Bronchial epithelial cell (primary cell): ENCODE data around the gene MN1. TPM values are rescaled to one million over a fixed set of nuclear protein-coding genes. Genes with fewer than 3 reads are reported as not detected.

Experiments used
- DNase-seq: peaks from one replicate; pipeline ENCODE4 v3.0.0-alpha.2; 2010; ENCODE audit warnings: low read depth
- FAIRE-seq: peaks from 2 replicates; lab custom pipeline; 2011; peaks lifted over from hg19 to GRCh38; lab: Jason Lieb, UNC
- H3K27me3 ChIP-seq: 2 replicates; pipeline ENCODE4 v1.5.1; 2011; ENCODE audit warnings: low read length; ENCODE audit not compliant: control insufficient read depth, insufficient read depth
- H3K36me3 ChIP-seq: 2 replicates; pipeline ENCODE4 v1.5.1; 2011; ENCODE audit warnings: low read length; ENCODE audit not compliant: control insufficient read depth, insufficient read depth
- H3K4me3 ChIP-seq: 2 replicates; pipeline ENCODE4 v1.5.1; 2011; ENCODE audit warnings: mild to moderate bottlenecking, low read depth, low read length, control low read depth
- total RNA-seq: library from RNA; depleted of rRNA; stranded (reverse); fragments of >200 nt; gene quantifications from 2 replicates; pipeline ENCODE4 v1.2.1, GENCODE V29; 2014
- TF ChIP-seq, protein P1 (sequence below): IDR thresholded peaks from 2 replicates; pipeline ENCODE4 v1.5.1; 2011; ENCODE audit warnings: mild to moderate bottlenecking, moderate library complexity, low read length, control low read depth, inconsistent platforms; ENCODE audit not compliant: insufficient read depth, severe bottlenecking

MN1 gene
- total RNA-seq, 1 donor from 2014 or later: 1.3 TPM

DNA sequence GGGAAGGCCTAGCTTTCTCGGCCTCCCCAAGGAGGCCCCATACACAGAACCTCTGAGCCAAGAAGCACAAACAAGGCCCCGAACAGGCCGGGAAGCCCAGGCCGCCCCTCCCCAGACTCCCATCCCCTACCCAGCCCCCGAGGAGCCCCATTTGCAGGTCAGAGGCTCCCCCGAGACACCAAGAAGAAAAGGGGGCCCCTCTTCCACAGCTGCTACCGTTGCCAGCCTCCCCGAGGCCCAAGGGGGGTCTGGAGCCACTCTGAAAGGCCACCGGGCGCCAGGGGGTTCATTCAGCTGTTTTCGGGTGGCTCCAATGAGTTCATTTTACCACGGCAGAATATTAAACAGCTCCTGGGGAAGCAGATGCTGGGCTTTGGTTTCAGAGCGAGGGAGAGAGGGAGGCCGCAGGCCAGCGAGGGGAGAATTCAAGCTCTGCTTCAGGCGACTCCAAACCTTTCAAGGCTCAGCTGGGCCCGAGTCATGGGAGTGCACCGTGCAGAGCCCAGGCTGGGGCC, 28.5 kb downstream of the MN1 start:
- no peak for DNase-seq

DNA sequence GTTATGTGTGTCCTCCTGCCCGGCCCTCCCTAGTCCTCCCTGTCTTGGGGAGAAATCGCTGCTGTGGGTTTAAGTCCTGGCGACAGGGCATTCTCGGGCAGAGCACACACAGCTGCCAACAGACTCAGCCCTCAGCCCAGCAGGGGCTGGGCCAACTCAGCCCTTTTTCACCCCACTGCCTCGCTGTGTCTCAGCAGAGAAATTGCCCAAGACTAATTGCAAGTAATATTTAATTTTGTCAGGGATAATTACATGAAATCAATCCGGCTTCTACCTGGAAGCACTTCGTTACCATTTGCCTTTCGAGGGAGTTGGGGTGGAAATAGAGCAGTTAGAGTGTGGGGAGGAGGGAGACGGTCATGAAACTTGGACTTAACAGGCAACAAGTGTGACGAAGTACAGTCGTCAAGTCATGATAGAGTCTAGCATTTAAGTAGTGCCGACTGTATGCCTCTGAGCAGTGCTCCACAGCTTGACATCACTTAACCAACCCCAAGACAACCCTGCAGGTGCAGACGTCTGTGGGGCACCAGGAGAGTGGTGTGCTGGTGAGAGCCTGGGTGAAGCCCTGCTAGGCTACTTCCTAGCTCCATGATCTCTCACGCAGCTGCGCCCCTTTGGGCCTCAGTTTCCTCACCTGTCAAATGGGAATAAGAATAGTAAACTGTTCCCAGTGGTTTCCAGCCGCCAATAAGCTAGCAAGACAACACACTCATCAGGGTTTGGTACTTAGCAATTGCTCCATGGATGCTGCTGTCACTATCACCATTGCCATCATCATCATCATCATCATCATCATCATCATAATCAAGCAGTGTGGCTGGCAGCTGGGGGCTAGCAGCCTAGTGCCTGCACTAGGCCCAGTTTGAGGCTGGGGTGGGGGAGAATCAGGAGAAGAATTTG, 29.2 kb downstream of the MN1 start:
- Histone ChIP-seq H3K36me3 (peaks cover 4% of the 10 kb centered on the region), H3K27me3 (no peaks in the 10 kb centered on the region), H3K4me3 (no peak overlapping the region)
- no peak for DNase-seq
- FAIRE-seq: peak; percentile 83
- TF ChIP-seq, protein P1, sequence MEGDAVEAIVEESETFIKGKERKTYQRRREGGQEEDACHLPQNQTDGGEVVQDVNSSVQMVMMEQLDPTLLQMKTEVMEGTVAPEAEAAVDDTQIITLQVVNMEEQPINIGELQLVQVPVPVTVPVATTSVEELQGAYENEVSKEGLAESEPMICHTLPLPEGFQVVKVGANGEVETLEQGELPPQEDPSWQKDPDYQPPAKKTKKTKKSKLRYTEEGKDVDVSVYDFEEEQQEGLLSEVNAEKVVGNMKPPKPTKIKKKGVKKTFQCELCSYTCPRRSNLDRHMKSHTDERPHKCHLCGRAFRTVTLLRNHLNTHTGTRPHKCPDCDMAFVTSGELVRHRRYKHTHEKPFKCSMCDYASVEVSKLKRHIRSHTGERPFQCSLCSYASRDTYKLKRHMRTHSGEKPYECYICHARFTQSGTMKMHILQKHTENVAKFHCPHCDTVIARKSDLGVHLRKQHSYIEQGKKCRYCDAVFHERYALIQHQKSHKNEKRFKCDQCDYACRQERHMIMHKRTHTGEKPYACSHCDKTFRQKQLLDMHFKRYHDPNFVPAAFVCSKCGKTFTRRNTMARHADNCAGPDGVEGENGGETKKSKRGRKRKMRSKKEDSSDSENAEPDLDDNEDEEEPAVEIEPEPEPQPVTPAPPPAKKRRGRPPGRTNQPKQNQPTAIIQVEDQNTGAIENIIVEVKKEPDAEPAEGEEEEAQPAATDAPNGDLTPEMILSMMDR: no peak

More for the DNA sequence above, 28.5 kb downstream of the MN1 start:
- Histone ChIP-seq H3K27me3 (no peaks in the 10 kb centered on the region), H3K36me3 (peaks cover 4% of the 10 kb centered on the region), H3K4me3 (no peak overlapping the region)
- FAIRE-seq: no peak
- TF ChIP-seq, protein P1: no peak

DNA sequence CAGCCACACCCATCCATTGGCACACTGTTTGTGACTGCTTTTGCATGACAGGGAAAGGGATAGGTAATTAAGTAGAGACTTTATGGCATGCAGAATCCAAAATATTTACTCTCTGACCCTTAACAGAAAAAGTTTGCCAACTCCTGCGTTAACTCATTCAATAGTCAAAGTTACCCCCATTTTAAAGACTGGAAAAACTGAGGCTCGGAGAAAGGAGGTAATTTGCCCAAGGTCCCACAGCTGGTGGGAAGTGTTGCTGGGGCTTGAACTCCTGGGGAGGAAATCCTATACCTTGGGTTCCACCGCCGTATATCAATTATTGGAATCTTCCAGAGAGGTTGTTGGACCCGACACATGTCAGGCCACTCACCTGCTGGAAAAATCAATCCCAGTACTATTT, 29.9 kb downstream of the MN1 start:
- Histone ChIP-seq H3K27me3 (no peaks in the 10 kb centered on the region), H3K36me3 (peaks cover 4% of the 10 kb centered on the region), H3K4me3 (no peak overlapping the region)
- FAIRE-seq (no peak), DNase-seq (no peak)
- TF ChIP-seq, protein P1: no peak

DNA sequence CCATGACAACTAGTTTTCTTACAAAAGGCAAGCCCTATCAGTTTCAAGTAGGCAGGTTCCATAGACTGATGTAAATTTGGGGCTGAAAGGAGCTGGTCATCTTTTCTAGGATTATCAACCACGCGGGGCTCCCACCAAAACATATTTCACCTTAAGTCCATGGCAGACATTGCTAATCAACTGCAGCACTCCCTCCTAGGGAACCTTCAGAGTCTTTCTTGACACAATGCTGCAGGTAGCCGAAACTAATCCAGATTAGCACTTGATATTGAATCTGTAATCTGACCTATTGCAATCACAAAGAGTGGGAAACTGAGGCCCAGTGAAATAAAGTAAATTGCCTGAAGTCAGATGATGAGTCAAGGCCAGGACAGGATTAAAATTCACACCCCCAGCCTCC, 32.5 kb downstream of the MN1 start:
- H3K4me3 ChIP-seq: no peak overlapping the region
- H3K27me3 ChIP-seq: no peaks in the 10 kb centered on the region
- DNase-seq (no peak), FAIRE-seq (no peak)
- TF ChIP-seq, protein P1: no peak
- peaks cover 2% of the 10 kb centered on the region for H3K36me3 ChIP-seq

DNA sequence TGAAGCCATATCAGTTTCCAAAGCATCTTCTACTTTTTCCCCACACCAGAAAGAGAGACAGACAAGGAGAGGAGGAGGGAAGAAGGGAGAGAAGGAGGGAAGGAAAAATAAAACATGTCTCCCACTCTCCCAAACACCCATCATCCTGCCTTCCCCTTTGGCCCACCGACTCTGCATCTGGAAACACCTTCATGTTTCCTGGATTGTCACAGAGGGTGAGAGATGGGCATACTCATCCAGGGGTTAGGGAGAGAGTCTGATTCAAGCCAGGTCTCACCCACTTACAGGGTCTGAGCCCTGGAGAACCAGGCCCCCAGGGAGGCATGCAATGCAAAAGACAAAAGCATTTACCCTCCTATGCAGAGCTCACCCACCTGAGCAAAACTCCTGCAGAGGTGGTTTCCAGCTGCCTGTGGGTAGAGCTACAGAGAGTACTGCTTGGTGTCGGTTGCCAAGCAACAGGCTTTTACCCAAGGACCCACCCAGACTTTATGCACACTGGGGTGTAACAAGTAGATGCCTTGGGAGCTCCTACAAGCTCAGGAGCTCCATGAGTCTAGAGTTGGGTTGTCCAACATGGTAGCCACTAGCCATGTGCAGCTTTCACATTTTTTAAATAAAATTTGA, 33.4 kb downstream of the MN1 start:
- Histone ChIP-seq H3K4me3 (no peak overlapping the region), H3K27me3 (no peaks in the 10 kb centered on the region), H3K36me3 (peaks cover 5% of the 10 kb centered on the region)
- FAIRE-seq (no peak), DNase-seq (no peak)
- TF ChIP-seq, protein P1: no peak
